WI38 (cell line): ENCODE results near the gene RAP1A.

ENCODE experiments used
- H3K4me3 ChIP-seq: 2 replicates; pipeline ENCODE4 v1.5.1; 2011; ENCODE audit warnings: low read depth, mild to moderate bottlenecking, control low read depth, low read length
- CTCF ChIP-seq: IDR thresholded peaks from 2 replicates; pipeline ENCODE4 v1.5.1; 2012; ENCODE audit warnings: low read depth, mild to moderate bottlenecking, control low read depth, low read length

Gene RAP1A

GRCh38 chr1:111597426-111597825 is 22.2 kb upstream of the RAP1A start:
- TF ChIP-seq CTCF: no peak
- no peak overlapping the region for H3K4me3 ChIP-seq

- no peak for TF ChIP-seq CTCF
These were observed 21.0 kb upstream of the RAP1A start for GRCh38 chr1:111598544-111598943.

DNA sequence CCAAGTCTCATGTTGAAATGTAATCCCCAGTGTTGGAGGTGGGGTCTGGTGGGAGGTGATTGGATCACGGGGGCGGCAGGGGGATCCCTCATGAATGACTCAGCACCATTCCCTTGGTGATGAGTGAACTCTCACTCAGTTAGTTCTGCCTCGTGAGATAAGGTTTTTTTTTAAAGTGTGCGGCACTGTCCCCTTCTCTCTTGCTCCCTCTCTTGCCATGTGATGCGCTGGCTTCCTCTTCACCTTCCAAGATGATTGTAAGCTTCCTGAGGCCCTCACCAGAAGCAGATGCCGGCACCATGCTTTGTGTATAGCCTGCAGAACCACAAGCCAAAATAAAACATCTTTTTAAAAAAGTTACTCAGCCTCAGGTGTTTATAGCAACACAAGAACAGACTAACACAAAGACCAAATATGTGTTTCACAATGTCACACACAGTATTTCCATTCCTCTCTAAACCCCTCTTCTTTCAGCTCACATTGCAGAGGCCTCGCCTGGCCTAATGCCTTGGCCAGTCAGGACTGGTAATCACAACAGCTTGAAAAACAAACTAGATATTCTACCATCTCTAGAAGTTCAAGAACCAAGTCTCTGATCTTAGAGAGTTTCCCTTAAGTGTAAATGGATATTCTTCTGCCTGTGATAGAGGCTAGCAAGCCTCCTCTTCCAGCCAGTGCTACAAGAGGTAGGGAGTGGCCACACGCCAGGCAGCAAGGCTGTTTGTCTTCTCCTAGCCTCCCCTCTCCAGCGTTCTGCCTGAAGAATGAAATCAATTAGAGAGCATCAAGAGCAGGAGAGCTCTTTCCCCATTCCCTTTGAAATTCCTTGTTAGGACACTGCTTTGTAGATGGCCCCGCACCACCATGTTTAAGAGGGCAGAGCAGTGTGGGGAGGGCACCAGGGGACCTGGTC is 19.6 kb upstream of the RAP1A start:
- no peak overlapping the region for H3K4me3 ChIP-seq
- TF ChIP-seq CTCF: no peak

More at GRCh38 chr1:111598544-111598943, 21.0 kb upstream of the RAP1A start:
- no peak overlapping the region for H3K4me3 ChIP-seq

GRCh38 chr1:111600886-111601386 is 18.7 kb upstream of the RAP1A start:
- H3K4me3 ChIP-seq: no peak overlapping the region
- no peak for TF ChIP-seq CTCF

DNA sequence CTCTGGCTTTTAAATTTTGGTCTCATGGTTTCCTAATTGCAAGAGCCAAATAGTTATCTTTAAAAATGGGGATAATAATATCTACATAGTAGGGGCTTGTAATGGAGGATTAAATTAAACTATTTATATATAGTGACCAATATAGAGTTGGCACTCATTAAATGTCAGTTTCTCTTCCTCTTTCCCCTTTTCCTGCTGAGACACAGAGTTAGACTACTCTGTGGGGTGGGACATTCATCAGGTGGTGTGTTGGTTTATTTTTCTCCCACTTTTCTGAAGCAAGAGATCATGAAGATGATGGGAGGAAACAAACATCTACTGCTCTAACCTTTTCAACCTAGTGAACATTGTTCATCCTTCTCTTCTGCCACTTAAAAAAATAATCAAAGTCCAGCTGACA is 17.3 kb upstream of the RAP1A start:
- no peak overlapping the region for H3K4me3 ChIP-seq
- TF ChIP-seq CTCF: no peak

GRCh38 chr1:111602974-111603373 is 16.6 kb upstream of the RAP1A start:
- H3K4me3 ChIP-seq: no peak overlapping the region
- TF ChIP-seq CTCF: no peak

GRCh38 chr1:111603979-111604378 is 15.6 kb upstream of the RAP1A start:
- H3K4me3 ChIP-seq: no peak overlapping the region
- no peak for TF ChIP-seq CTCF
